H9 (cell line): ENCODE measurements around the gene NLRP13. TPM values are rescaled to one million over a fixed set of nuclear protein-coding genes. Genes with fewer than 3 reads are reported as not detected.
"Not testable (repeated sequence)": the region's sequence is repeated elsewhere in the genome, so short reads cannot be mapped to it uniquely, and the experiment has no call there.

Source experiments
- DNase-seq: peaks from one replicate; pipeline ENCODE4 v3.0.0-alpha.2; 2017
- H2AFZ ChIP-seq: one replicate; pipeline ENCODE4 v1.6.1; 2013; ENCODE audit warnings: mild to moderate bottlenecking, low read length, control low read depth, moderate library complexity
- H2AK5ac ChIP-seq: 2 replicates; pipeline ENCODE4 v1.6.1; 2013; ENCODE audit warnings: low read length, control low read depth, mixed read lengths; ENCODE audit not compliant: insufficient read length
- H2BK120ac ChIP-seq: one replicate; pipeline ENCODE4 v1.6.1; 2013; ENCODE audit warnings: low read depth, mild to moderate bottlenecking, low read length, control low read depth, inconsistent platforms; ENCODE audit not compliant: poor library complexity, severe bottlenecking
- H2BK12ac ChIP-seq: 2 replicates; pipeline ENCODE4 v1.6.1; 2013; ENCODE audit warnings: low read length, control low read depth, mixed read lengths, low read depth; ENCODE audit not compliant: insufficient read length
- H2BK15ac ChIP-seq: 2 replicates; pipeline ENCODE4 v1.6.1; 2013; ENCODE audit warnings: low read depth, low read length, control low read depth
- H2BK20ac ChIP-seq: one replicate; pipeline ENCODE4 v1.6.1; 2013; ENCODE audit warnings: low read depth, mild to moderate bottlenecking, low read length, control low read depth, inconsistent platforms; ENCODE audit not compliant: poor library complexity, severe bottlenecking
- H2BK5ac ChIP-seq: 2 replicates; pipeline ENCODE4 v1.6.1; 2013; ENCODE audit warnings: low read length, control low read depth, mixed read lengths; ENCODE audit not compliant: insufficient read length
- H3K14ac ChIP-seq: 2 replicates; pipeline ENCODE4 v1.6.1; 2013; ENCODE audit warnings: low read length, control low read depth; ENCODE audit not compliant: insufficient read depth
- H3K18ac ChIP-seq: 2 replicates; pipeline ENCODE4 v1.6.1; 2013; ENCODE audit warnings: low read depth, mild to moderate bottlenecking, mixed read lengths, low read length, control low read depth; ENCODE audit not compliant: insufficient read length
- H3K23ac ChIP-seq: 2 replicates; pipeline ENCODE4 v1.6.1; 2013; ENCODE audit warnings: low read length, control low read depth, mixed read lengths, low read depth; ENCODE audit not compliant: insufficient read length
- H3K23me2 ChIP-seq: 2 replicates; pipeline ENCODE4 v1.6.1; 2013; ENCODE audit warnings: low read depth, mild to moderate bottlenecking, mixed read lengths, low read length, control low read depth; ENCODE audit not compliant: insufficient read length, poor library complexity, severe bottlenecking
- H3K27ac ChIP-seq: 2 replicates; pipeline ENCODE4 v1.5.1; 2013; ENCODE audit warnings: low read length, control low read depth, mixed read lengths, low read depth; ENCODE audit not compliant: insufficient read length
- H3K27me3 ChIP-seq: 2 replicates; pipeline ENCODE4 v1.6.1; 2013; ENCODE audit warnings: low read length, control low read depth, inconsistent platforms; ENCODE audit not compliant: insufficient read depth
- H3K4ac ChIP-seq: 2 replicates; pipeline ENCODE4 v1.6.1; 2013; ENCODE audit warnings: low read depth, mild to moderate bottlenecking, control low read depth, inconsistent platforms, low read length, moderate library complexity
- H3K4me1 ChIP-seq: 2 replicates; pipeline ENCODE4 v1.6.1; 2013; ENCODE audit warnings: low read length, control low read depth, inconsistent platforms; ENCODE audit not compliant: insufficient read depth
- H3K4me2 ChIP-seq: 2 replicates; pipeline ENCODE4 v1.6.1; 2013; ENCODE audit warnings: low read length, control low read depth, mixed read lengths; ENCODE audit not compliant: insufficient read length, insufficient read depth
- H3K56ac ChIP-seq: 2 replicates; pipeline ENCODE4 v1.6.1; 2013; ENCODE audit warnings: low read depth, mild to moderate bottlenecking, mixed read lengths, low read length, control low read depth; ENCODE audit not compliant: insufficient read length
- H3K79me1 ChIP-seq: 2 replicates; pipeline ENCODE4 v1.6.1; 2013; ENCODE audit warnings: low read depth, mild to moderate bottlenecking, moderate library complexity, low read length, control low read depth, inconsistent platforms; ENCODE audit not compliant: insufficient read depth, poor library complexity, severe bottlenecking
- H3K79me2 ChIP-seq: 2 replicates; pipeline ENCODE4 v1.6.1; 2013; ENCODE audit warnings: low read length, control low read depth, inconsistent platforms; ENCODE audit not compliant: insufficient read depth
- H3K9ac ChIP-seq: 2 replicates; pipeline ENCODE4 v1.6.1; 2013; ENCODE audit warnings: low read length, control low read depth, mixed read lengths; ENCODE audit not compliant: insufficient read length; ENCODE audit errors: extremely low read depth
- H3K9me3 ChIP-seq: one replicate; pipeline ENCODE4 v1.6.1; 2013; ENCODE audit warnings: low read depth, low read length, inconsistent platforms; ENCODE audit not compliant: control insufficient read depth
- H3T11ph ChIP-seq: one replicate; pipeline ENCODE4 v1.6.1; 2013; ENCODE audit warnings: mild to moderate bottlenecking, low read length, control low read depth, inconsistent platforms
- H4K20me1 ChIP-seq: one replicate; pipeline ENCODE4 v1.6.1; 2013; ENCODE audit not compliant: control insufficient read depth, insufficient read length, insufficient read depth
- H4K5ac ChIP-seq: 2 replicates; pipeline ENCODE4 v1.6.1; 2013; ENCODE audit warnings: low read depth, mild to moderate bottlenecking, mixed read lengths, low read length, control low read depth; ENCODE audit not compliant: insufficient read length
- H4K8ac ChIP-seq: replicated peaks from 2 replicates; pipeline ENCODE4 v1.6.1; 2013; ENCODE audit warnings: low read length, control low read depth, mixed read lengths, low read depth; ENCODE audit not compliant: insufficient read length
- H4K91ac ChIP-seq: 2 replicates; pipeline ENCODE4 v1.6.1; 2013; ENCODE audit warnings: low read depth, mild to moderate bottlenecking, moderate library complexity, mixed read lengths, low read length, control low read depth; ENCODE audit not compliant: insufficient read length
- H3K27ac Mint-ChIP-seq, 3 experiments: 2 replicates in 2 of 3; 3 replicates in 1 of 3; pipeline ENCODE4 v1.8.0; 2020 to 2021; ENCODE audit warnings: mixed read lengths in 3 of 3, mild to moderate bottlenecking in 1 of 3, moderate library complexity in 1 of 3
- H3K27me3 Mint-ChIP-seq: 2 replicates; pipeline ENCODE4 v1.8.0; 2021; ENCODE audit warnings: low read depth, mild to moderate bottlenecking, moderate library complexity, mixed read lengths
- H3K36me3 Mint-ChIP-seq, 3 experiments: 2 replicates in 2 of 3; 3 replicates in 1 of 3; pipeline ENCODE4 v1.8.0; 2020 to 2021; ENCODE audit warnings: low read depth in 3 of 3, mixed read lengths in 3 of 3; ENCODE audit not compliant: insufficient read depth in 1 of 3
- H3K4me1 Mint-ChIP-seq, 2 experiments: 2 replicates each; pipeline ENCODE4 v1.8.0; 2020; ENCODE audit warnings: mixed read lengths in 2 of 2
- H3K4me3 Mint-ChIP-seq, 2 experiments: 2 replicates in 1 of 2; 3 replicates in 1 of 2; pipeline ENCODE4 v1.8.0; 2020 to 2021; ENCODE audit warnings: mild to moderate bottlenecking in 2 of 2, mixed read lengths in 2 of 2, moderate library complexity in 1 of 2
- H3K9me3 Mint-ChIP-seq, 2 experiments: 2 replicates in 1 of 2; 3 replicates in 1 of 2; pipeline ENCODE4 v1.8.0; 2020; ENCODE audit warnings: mild to moderate bottlenecking in 2 of 2, mixed read lengths in 2 of 2, moderate library complexity in 1 of 2
- CTCF ChIP-seq: fragments of 200-600 bp; sonication (generic); conservative IDR thresholded peaks from 3 replicates; pipeline ENCODE4 v1.8.0; 2021; ENCODE audit warnings: antibody characterized with exemption, mild to moderate bottlenecking
- WGBS: extraction: QIAGEN DNeasy Blood & Tissue Kit; methylation state at CpG from one replicate; pipeline ENCODE4 v1.1.7; 2013; ENCODE audit warnings: missing lambda C conversion rate, low lambda C conversion rate, mixed read lengths; ENCODE audit not compliant: insufficient read length; ENCODE audit errors: extremely low coverage; 5-methylcytosine and 5-hydroxymethylcytosine counted together
- total RNA-seq: library from RNA; stranded (reverse); gene quantifications from 2 replicates; pipeline ENCODE4 v1.2.1, GENCODE V29; 2021

The NLRP13 gene
- total RNA-seq, 1 experiment from 2014 or later: not detected

DNA sequence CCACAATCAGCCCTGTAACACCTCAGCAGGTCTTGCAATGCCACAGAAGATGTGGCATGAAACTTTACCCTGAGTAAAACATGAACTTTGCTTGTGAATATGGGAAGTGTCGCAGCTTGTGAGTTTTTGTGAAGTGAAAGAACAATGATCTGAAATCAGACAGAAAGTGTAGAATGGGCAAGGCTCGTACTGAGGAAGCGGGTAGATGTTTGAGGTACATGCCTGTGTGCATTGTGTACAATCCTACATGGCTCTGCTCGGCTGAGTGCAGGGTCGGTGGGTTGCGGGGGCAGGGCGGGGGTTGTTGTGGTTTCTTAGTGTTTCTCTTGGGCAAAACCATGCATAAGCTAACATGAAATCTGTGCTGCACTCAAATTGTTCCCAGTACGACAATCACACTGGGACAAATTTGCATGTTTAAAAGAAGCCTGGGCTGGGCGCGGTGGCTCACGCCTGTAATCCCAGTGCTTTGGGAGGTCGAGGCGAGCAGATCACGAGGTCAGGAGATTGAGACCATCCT is 1.1 kb downstream of the NLRP13 start:
- WGBS: no CpG with 5 or more reads among the region's 14 CpGs
- H3T11ph ChIP-seq: no peak overlapping the region
- no peak overlapping the region for H3K56ac ChIP-seq

GRCh38 chr19:55929258-55929657 is 2.9 kb downstream of the NLRP13 start:
- peaks cover 95 to 96% of the 10 kb centered on the region in 2 experiments for H3K9me3 Mint-ChIP-seq
- not testable (repeated sequence) for H3K4me3 Mint-ChIP-seq, H3K27me3 ChIP-seq, H2AFZ ChIP-seq, H3T11ph ChIP-seq, H3K4me1 ChIP-seq, H2BK20ac ChIP-seq, H3K79me1 ChIP-seq, H3K27ac Mint-ChIP-seq, H3K23ac ChIP-seq, H3K4me2 ChIP-seq, H3K9ac ChIP-seq, H3K27ac ChIP-seq, H3K14ac ChIP-seq, H2AK5ac ChIP-seq, H3K18ac ChIP-seq, H2BK5ac ChIP-seq, H3K4ac ChIP-seq, H3K79me2 ChIP-seq, H3K27me3 Mint-ChIP-seq, H4K91ac ChIP-seq, H3K23me2 ChIP-seq, H3K4me1 Mint-ChIP-seq, DNase-seq, H2BK120ac ChIP-seq, H4K20me1 ChIP-seq, H4K8ac ChIP-seq, H2BK12ac ChIP-seq, H2BK15ac ChIP-seq, H4K5ac ChIP-seq, H3K56ac ChIP-seq
- H3K9me3 ChIP-seq: peaks cover 87% of the 10 kb centered on the region
- H3K36me3 Mint-ChIP-seq: peaks cover 5 to 39% (median 18%) of the 10 kb centered on the region in 3 experiments; a peak in 6 of 7 replicates
- no CpG with 5 or more reads among the region's 5 CpGs for WGBS

More for the DNA sequence above, 1.1 kb downstream of the NLRP13 start:
- no peak overlapping the region for H2BK20ac ChIP-seq
- H3K4me3 Mint-ChIP-seq: no peak overlapping the region
- no peak overlapping the region for H3K4ac ChIP-seq
- H3K27ac Mint-ChIP-seq: no peak overlapping the region
- H3K27me3 ChIP-seq: no peaks in the 10 kb centered on the region
- no peak overlapping the region for H3K14ac ChIP-seq
- no peak overlapping the region for H4K5ac ChIP-seq
- no peaks in the 10 kb centered on the region; the same call in 1 of the 2 replicates for H3K27me3 Mint-ChIP-seq
- DNase-seq: no peak
- H3K23me2 ChIP-seq: no peaks in the 10 kb centered on the region
- no peak overlapping the region for H3K9ac ChIP-seq
- no peak overlapping the region for H4K91ac ChIP-seq
- no peak overlapping the region for H3K18ac ChIP-seq
- H2AFZ ChIP-seq: no peak overlapping the region
- H2BK120ac ChIP-seq: no peak overlapping the region
- H2BK5ac ChIP-seq: no peak overlapping the region
- H2AK5ac ChIP-seq: no peak overlapping the region
- no peaks in the 10 kb centered on the region for H3K79me2 ChIP-seq
- H3K79me1 ChIP-seq: no peaks in the 10 kb centered on the region
- peaks cover 81% of the 10 kb centered on the region for H3K9me3 ChIP-seq
- no peak overlapping the region for H4K8ac ChIP-seq
- no peak overlapping the region for H2BK15ac ChIP-seq
- H4K20me1 ChIP-seq: no peaks in the 10 kb centered on the region
- no peaks in the 10 kb centered on the region for H3K4me1 ChIP-seq
- H3K27ac ChIP-seq: no peak overlapping the region
- no peak overlapping the region for H2BK12ac ChIP-seq
- no peak overlapping the region for H3K23ac ChIP-seq
- H3K36me3 Mint-ChIP-seq: peaks cover 9 to 44% (median 14%) of the 10 kb centered on the region in 3 experiments; a peak in 6 of 7 replicates
- no peak overlapping the region for H3K4me2 ChIP-seq
- H3K4me1 Mint-ChIP-seq: no peaks in the 10 kb centered on the region
- H3K9me3 Mint-ChIP-seq: peaks cover 94 to 96% of the 10 kb centered on the region in 2 experiments
- no peak for TF ChIP-seq CTCF
